ENCODE data around the gene CNPPD1.

CNPPD1 gene

GRCh38 chr2:219175928-219176817 lies 552 bp downstream of the CNPPD1 start:
- peak overlapping the region; percentile 91 for H3K4me3 ChIP-seq (ENCODE audit: low read length)
- peak; percentile 36 for DNase-seq (ENCODE audit: low read depth)
- peak; percentile 5 for TF ChIP-seq CTCF (IDR thresholded peaks at IDR 0.05; ENCODE audit: insufficient read depth, low read depth, low read length, missing control alignments)

DNA sequence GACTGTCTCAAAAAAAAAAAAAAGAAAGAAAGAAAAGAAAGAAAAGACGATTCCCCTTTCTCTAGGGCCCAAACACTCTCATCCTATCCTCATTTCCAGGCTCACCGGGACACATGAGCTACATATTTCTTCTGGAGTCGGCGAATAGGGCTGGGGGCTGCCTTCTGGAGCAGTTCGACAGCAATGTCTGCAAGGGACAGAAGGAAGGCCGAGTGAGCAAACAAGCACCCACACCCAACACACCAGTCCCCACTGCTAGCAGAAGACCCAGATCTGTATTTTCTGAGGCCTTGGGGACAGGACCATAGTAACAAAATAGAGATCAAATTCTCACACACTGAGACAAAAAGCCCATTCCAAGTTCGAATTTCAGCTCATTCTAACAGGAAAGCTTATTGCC lies 1.2 kb downstream of the CNPPD1 start:
- peak overlapping the region; percentile 91 for H3K4me3 ChIP-seq (ENCODE audit: low read length)
- DNase-seq (ENCODE audit: low read depth): no peak
- no peak for TF ChIP-seq CTCF (IDR thresholded peaks at IDR 0.05; ENCODE audit: insufficient read depth, low read depth, low read length, missing control alignments)

DNA sequence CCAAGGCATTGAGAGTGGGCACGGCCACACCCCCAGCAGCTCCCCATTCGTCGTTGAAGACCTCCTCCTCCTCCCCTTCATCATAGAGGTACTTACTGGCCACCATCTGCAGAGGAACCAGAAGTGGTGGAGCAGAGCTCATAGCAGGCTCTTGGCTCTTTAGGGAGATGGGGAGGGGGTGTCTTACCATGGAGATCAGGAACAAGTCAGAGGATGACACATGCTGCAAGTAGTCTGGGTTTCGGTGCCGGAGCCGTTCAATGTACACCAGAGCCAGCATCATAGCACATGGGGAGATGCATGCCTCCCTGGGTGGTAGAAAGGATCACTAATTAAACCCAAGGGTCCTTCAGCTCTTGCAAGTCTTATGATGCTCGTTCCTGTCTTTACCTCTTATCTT lies 1.9 kb downstream of the CNPPD1 start:
- no peak for TF ChIP-seq CTCF (IDR thresholded peaks at IDR 0.05; ENCODE audit: insufficient read depth, low read depth, low read length, missing control alignments)
- H3K4me3 ChIP-seq (ENCODE audit: low read length): no peak overlapping the region
- no peak for DNase-seq (ENCODE audit: low read depth)

DNA sequence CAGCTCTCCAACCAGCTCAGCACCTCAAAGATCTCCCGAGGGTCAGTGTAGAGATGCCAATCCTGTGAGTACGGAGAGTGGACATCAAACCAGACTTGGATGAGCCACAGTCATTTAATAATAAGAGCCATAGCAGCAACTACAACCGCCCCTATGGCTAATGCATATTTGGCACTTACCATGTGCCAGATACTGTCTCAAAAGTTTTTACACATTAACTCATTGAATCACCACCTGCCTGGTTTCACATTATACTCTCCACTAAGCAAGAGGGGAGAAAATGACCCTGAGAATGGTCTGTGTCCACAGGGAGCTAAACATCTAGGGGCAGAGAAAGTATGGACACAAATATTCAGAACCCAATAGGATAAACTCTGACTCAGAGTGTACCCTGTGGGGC lies 2.6 kb downstream of the CNPPD1 start:
- no peak for DNase-seq (ENCODE audit: low read depth)
- TF ChIP-seq CTCF (IDR thresholded peaks at IDR 0.05; ENCODE audit: insufficient read depth, low read depth, low read length, missing control alignments): no peak
- H3K4me3 ChIP-seq (ENCODE audit: low read length): no peak overlapping the region

GRCh38 chr2:219173176-219173575 lies 3.5 kb downstream of the CNPPD1 start:
- no peak for DNase-seq (ENCODE audit: low read depth)
- H3K4me3 ChIP-seq (ENCODE audit: low read length): no peak overlapping the region
- TF ChIP-seq CTCF (IDR thresholded peaks at IDR 0.05; ENCODE audit: insufficient read depth, low read depth, low read length, missing control alignments): no peak

- no peak for TF ChIP-seq CTCF (IDR thresholded peaks at IDR 0.05; ENCODE audit: insufficient read depth, low read depth, low read length, missing control alignments)
- H3K4me3 ChIP-seq (ENCODE audit: low read length): no peak overlapping the region
- no peak for DNase-seq (ENCODE audit: low read depth)
These were observed 4.2 kb downstream of the CNPPD1 start for GRCh38 chr2:219172231-219173154.
